Stimulated activated CD8-positive, alpha-beta memory T cell treated with anti-CD3 and anti-CD28 coated beads, Interleukin-12 subunit alpha, Interleukin-12 subunit beta, amount 100 ng/mL, for 24 hours (primary cell): Measurements from ENCODE around the gene KLRK1.
"Not testable (repeated sequence)": the region's sequence is repeated elsewhere in the genome, so short reads cannot be mapped to it uniquely, and the experiment has no call there.

Source experiments
- DNase-seq: peaks from one replicate; pipeline ENCODE4 v3.0.0-alpha.2; 2020; ENCODE audit errors: extremely low read depth

The KLRK1 gene

DNA sequence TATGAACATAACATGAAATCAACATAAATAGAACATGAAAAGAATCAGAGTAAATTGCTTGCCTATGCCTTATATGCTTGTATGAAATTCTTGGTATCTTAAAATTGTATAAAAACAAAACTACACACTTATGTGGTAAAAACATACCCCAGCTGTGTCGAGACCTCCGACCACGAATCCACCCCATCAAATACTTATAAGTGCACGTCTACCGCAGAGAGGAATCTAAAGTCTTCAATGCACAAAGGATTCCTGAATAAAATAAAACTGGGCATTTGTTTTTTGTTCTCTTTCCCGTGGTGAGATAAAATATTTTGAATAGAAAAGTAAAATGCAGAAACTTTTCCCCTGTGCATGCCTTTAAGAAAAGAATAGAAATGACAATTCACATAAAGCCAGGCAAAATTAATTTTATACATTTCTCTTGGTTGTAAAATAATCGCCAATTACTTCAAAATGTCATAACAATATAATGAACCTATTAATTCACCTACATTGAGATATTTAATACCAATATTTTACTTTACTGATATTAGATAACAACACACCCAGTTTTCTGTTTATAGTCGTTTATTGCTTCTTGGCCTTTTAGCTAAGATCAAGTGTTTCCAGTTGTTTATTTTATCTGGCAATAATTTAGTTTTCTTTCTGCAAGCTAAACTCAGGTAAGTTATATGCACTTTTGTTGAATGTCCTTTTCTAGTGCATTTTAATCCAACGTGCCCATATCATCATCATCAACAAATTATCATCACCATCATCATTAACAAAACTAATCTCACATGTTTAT, 1.0 kb downstream of the KLRK1 start:
- DNase-seq = no peak

GRCh38 chr12:10387498-10387897, 2.3 kb downstream of the KLRK1 start:
- DNase-seq = not testable (repeated sequence)

- DNase-seq = no peak
Observed at GRCh38 chr12:10386857-10387256, 3.0 kb downstream of the KLRK1 start.

DNA sequence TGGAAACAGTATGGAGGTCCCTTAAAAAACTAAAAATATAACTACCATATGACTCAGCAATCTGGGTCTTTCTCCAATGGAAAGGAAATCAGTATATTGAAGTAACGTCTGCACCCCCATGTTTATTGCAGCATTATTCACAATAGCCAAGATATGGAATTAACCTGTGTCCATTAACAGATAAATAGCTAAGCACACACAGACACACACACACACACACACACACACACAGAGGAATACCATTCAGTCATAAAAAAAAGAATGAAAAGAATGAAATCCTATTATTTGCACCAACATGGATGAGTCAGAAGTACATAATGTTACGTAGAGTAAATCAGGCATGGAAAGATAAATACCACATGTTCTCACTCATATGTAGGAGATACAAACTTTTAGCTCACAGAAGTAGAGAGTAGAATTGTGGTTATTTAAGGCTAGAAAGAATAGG, 4.7 kb downstream of the KLRK1 start:
- DNase-seq = no peak

DNA sequence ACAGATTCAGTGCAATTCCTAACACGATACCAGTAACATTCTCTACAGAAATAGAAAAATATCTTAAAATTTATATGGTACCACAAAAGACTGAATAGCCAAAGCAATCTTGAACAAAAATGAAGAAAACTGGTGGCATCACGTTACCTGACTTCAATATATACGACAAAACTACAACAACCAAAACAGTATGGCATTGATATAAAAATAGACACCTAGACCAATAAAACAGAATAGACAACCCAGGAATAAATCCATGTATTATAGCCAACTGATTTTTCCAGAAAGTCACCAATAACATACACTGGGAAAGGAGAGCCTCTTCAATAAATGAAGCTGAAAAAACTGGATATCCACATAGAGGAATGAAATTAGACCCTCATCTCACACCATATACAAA, 5.7 kb downstream of the KLRK1 start:
- DNase-seq = no peak

- no peak for DNase-seq
Observed at GRCh38 chr12:10381928-10382628, 7.8 kb downstream of the KLRK1 start.

GRCh38 chr12:10378737-10379136, 11.1 kb downstream of the KLRK1 start:
- DNase-seq = not testable (repeated sequence)

GRCh38 chr12:10374624-10375018, 15.2 kb downstream of the KLRK1 start:
- no peak for DNase-seq

GRCh38 chr12:10372559-10372958, 17.3 kb downstream of the KLRK1 start:
- DNase-seq = no peak

GRCh38 chr12:10371893-10372535, 17.8 kb downstream of the KLRK1 start:
- not testable (repeated sequence) for DNase-seq

DNA sequence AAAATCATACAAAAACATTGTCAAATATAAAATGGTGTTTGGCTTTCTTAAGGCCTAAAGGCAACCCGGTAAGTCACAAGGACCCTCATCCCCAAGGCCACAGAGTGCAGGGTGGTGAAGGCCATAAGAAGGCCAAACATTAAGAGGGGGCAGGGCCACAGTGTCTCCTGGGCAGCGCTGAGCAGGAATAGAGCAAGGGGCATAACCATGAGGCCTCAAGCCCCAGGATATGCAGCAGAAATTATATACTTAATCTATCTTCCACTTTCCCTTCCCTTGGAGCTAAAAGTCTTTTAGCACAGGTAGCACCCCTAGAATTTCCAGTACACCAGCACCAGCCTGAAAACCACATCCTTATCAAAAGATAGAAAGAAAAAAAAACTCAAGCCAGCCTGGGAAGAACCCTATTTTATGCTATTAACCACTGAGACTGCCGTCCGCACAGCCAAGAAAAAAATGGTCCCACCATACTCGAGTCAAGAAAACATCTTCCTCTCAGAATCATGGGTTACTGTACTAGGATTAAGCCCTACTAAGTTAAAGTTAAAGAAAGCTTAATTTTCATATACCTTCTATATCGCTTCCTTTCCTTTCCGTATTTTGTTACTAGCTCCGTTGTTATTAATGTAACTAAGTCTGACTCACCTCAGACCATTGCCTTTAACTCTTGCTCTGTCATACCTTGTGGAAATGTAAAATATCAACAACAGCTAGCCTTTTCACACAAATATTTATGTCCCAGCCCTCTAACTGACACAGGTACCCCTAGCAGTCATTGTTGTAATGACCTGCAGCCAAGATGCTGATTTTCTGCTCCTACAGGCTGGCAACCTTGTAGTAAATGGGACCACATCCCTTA, 20.1 kb downstream of the KLRK1 start:
- no peak for DNase-seq

GRCh38 chr12:10368206-10369171, 21.4 kb downstream of the KLRK1 start:
- DNase-seq = no peak

GRCh38 chr12:10367714-10368113, 22.1 kb downstream of the KLRK1 start:
- DNase-seq = not testable (repeated sequence)

- DNase-seq = no peak
Observed at GRCh38 chr12:10366875-10367274, 23.0 kb downstream of the KLRK1 start.

GRCh38 chr12:10365696-10366405, 24.0 kb downstream of the KLRK1 start:
- no peak for DNase-seq

DNA sequence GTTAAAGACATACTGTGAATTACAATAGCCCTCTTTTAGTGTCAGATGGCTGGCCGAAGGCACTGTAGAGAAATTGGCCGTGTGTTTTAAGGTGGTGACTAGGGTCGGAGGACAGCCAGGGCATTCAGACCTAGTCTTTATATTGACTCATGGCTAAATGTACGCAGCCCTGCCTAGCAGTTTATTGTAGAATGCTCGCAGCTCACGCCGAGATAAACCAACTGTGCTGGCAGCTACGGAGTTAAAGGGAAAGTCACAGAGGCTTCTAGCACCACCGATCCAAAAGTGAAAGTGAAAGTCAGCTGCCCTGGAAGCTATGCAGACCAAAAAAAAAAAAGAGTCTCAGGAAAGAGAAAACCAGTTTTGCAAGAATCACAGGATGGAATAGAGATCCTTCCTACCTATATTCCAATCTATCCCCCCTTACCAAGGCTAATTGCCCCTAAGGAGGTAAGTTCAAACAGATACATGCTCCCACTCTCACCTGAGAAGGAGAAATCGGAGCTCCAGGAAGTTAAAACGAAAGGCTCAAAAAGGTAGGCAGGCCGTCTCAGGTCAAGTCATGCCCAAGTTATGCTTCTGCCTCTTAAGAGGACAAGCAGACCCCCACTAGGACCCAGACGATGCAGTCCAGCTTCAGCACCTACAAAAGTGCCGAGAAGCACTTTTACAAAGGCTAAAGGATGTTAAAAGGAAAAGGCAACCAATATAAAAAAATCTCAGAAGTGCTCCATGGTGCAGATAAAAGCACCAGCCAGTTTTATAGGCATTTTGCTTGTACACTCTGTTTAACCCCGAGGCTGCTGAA, 24.8 kb downstream of the KLRK1 start:
- DNase-seq = no peak

DNA sequence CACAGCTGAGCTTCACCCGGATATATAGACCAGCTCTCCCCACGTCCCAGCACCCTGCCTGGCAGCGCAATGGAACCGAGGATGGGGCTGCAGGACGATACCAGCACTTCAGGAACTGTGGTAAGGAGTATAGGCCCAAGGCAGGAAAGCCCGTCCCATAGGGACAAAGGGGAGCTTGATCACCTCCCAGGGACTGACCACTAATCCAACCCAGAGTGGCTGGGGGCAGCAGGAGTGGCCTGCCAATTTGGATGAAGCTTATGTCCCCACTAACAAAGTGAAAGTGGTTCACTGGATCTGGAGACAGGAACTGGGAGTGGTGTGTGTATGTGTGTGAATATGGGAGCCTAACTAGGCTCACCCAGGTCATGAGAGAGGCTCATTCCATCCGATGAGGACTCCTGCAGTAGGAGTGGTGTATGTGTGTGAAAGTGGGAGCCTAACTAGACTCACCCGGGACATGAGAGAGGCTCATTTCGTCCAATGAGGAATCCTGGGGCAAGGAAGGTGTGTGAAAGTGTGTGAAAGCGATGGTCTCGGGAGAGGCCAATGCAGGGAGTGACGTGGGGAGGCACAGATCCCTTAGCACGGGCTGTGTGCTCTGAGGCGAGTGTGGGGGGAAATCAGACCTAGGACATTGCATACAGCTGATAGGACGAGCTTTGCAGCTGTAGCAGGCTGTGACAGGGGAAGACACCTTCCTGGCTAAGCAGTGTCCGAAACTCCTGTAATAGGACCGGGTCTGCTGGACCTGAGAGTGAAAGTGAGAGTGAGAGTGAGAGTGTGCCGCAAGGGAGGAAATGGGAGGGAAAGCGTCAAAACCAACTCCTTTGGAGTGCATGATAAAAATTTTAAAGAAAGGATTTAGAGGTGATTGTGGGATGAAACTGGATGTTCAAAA, 25.7 kb downstream of the KLRK1 start:
- no peak for DNase-seq

DNA sequence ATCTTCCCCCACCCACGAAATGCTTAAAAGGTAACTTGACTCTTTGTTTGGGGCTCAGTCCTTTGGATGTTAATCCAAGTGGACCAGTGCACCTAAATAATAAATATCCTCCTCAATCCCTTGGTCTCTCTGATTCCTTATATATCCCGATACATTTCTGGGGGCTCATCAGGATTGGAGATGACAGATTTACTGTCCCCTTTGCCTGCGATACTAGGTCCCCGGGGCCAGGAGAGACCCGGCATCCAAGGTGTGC, 26.3 kb downstream of the KLRK1 start:
- DNase-seq = no peak
